GM20000 (cell line): ENCODE results near the gene SYT7.

ENCODE experiments used
- DNase-seq: peaks from one replicate; pipeline ENCODE4 v3.0.0; 2012; ENCODE audit warnings: low spot score
- CTCF ChIP-seq: IDR thresholded peaks from 2 replicates; pipeline ENCODE4 v1.5.1; 2012; ENCODE audit warnings: mild to moderate bottlenecking, control low read depth; ENCODE audit errors: extremely low read depth, missing control alignments

SYT7 gene

DNA sequence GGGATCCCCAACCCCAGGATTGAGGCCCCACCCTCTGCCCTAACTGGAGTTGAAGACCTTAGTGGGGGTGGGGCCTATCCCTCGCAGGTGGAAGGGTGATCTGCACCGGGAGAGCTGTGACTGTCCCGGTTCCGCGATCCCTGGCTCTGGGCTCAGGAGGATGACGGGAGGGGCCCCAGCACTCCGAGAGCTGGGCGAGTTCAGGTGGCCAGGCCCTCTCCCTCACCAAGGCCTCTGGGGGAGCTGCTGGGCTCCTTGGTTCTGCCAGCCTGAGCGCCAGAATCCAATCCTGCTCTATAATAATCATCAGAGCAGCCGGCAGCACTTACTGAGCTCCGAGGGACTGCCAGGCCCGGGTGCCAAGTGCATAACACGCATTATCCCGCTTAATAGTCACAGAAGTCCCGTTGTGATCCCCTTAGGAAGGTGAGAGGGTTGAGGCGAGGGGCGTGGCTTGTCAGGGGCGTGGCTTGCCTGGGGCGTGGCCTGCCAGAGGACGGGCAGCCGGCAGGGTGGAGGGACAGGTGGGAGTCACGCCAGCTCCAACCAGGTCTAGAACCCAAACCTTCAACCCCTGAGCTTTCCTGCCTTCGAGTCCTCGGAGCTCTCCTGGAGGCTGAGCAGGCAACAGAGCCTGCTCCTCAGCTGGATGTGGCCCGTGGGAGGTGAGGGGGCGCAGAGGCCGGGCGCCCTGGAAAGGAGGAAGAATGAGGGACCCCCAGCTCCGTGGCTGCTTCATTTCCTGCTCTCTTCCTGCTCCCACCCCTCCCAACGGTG lies 7.3 kb upstream of the SYT7 start:
- DNase-seq: peak; percentile 63
- TF ChIP-seq CTCF: no peak

- TF ChIP-seq CTCF: no peak
- DNase-seq: no peak
Observed at GRCh38 chr11:61587541-61587941, 6.7 kb upstream of the SYT7 start.

GRCh38 chr11:61586792-61587430 lies 6.0 kb upstream of the SYT7 start:
- no peak for DNase-seq
- no peak for TF ChIP-seq CTCF

- DNase-seq: no peak
- TF ChIP-seq CTCF: no peak
Observed at GRCh38 chr11:61585115-61585514, 4.2 kb upstream of the SYT7 start.

DNA sequence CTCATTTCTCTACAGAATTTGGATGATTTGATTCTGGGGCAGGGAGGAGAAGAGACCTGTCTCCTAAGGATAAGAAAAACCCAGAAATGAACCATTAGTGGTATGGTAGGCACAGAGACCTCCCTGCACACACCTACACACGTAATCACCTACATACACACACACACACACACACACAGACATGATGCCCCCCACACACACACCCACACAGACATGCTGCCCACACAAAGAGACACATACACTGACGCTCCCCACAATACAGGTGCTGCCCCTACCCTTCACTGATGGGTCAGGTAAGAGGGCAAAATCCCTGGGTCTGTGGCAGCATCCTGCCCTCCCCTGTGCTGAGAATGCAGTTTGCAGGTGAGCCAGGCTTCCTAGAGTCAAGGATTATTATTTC lies 1.1 kb upstream of the SYT7 start:
- DNase-seq: no peak

DNA sequence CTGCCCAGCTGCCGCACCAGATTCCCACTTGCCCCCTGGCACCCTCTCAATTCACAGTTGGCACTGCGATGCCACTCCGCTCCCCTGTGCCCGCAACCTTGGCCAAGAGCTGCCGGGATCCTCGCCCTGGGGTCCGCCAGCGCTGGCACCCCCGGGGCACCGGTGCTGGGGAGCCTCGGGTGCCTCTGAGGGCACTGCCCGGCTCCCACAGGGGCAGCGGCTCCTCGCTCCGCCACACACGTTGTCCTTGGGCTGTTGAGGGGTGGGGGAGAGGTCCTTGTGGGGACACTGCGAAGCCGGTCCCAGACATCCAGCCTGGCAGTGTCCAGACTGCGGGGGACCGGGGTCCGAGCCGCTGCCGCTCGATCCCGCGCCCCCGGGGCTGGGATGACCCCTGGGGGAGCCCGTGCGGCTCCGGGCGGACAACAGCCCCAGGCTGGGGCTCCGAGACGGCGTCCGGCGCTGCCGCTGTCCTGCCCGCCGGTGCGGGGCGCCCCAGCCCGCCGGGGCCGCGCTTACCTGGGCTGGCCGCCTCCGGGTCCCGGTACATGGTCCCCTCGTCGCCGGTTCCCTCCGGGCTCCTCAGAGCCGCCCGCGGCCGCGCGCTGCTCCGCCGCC lies 496 bp downstream of the SYT7 start:
- DNase-seq: peak; percentile 62
- TF ChIP-seq CTCF: no peak

More for the DNA sequence above, 1.1 kb upstream of the SYT7 start:
- TF ChIP-seq CTCF: no peak

DNA sequence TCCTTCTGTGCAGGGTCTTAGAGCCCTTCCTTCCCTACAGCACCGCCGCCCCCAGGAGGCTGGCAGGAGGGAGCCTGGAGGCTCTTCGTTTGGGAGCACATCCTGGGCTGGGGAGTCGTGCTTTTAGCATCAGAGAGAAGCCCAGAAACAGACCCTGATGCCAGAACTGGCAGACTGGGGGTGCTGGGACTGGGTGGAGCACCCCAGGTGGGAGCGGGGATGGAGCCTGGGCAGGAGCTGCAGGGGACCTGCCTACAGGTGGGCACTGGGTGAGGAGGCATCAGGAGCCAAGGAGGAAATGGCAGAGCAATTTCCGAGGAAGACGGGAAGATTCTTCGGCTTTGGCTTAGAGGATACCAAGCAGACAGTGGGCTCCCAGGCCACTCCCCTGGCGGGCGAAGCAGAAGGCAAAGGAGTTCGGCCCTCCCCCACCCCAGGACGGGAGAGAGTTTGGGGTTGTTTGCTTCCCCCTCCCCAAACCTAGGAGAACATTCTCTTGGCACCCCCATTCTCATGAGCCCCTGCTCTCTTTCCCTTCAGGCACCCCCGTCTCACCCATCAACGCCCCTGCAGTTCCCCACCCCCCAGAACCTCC lies 1.1 kb downstream of the SYT7 start:
- TF ChIP-seq CTCF: no peak
- DNase-seq: no peak
